ENCODE results near the gene TP53I13.

The TP53I13 gene

GRCh38 chr17:29567554-29568330, 759 bp upstream of the TP53I13 start:
- H3K4me3 ChIP-seq (replicated peaks; ENCODE audit: low read depth, low read length): peak overlapping the region; percentile 70
- TF ChIP-seq, protein P1, sequence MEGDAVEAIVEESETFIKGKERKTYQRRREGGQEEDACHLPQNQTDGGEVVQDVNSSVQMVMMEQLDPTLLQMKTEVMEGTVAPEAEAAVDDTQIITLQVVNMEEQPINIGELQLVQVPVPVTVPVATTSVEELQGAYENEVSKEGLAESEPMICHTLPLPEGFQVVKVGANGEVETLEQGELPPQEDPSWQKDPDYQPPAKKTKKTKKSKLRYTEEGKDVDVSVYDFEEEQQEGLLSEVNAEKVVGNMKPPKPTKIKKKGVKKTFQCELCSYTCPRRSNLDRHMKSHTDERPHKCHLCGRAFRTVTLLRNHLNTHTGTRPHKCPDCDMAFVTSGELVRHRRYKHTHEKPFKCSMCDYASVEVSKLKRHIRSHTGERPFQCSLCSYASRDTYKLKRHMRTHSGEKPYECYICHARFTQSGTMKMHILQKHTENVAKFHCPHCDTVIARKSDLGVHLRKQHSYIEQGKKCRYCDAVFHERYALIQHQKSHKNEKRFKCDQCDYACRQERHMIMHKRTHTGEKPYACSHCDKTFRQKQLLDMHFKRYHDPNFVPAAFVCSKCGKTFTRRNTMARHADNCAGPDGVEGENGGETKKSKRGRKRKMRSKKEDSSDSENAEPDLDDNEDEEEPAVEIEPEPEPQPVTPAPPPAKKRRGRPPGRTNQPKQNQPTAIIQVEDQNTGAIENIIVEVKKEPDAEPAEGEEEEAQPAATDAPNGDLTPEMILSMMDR (IDR thresholded peaks at IDR 0.05; ENCODE audit: low read length, missing control alignments): peak; percentile 19
- no peak for DNase-seq (ENCODE audit: low read depth)

DNA sequence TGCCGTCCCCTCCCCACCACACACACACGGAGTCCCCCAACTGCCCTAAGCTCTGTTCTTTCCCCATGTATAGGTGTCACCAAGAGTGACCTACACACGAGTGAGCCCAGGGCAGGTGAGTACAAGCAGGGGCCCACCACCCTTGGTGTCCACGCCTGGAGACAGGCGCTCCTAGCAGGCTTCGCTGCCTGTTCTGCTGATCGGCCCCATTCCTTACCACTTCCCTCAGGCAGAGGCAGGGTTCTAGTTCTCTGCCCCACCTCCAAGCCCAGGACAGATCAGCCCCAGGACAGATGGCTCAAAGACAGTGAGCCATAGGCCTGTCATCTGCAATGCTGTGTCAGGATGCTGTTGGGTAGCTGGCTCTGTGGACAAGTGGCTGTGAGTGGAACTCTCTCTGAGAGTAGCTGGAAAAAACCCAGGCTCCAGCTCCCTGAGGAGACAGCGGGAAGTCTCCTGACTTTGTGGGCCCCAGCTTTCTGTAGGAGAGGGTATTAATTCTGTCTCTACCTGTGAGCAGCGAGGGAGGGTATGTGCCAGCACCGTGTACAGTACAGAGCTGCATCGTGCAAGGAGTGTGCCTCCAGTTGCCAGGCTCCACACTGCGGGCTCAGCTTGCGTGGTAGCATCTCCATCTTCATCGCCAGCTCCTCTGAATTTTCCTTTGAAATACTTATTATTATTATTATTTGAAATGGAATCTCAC, 897 bp downstream of the TP53I13 start:
- no peak for DNase-seq (ENCODE audit: low read depth)
- H3K4me3 ChIP-seq (replicated peaks; ENCODE audit: low read depth, low read length): peak overlapping the region; percentile 70
- TF ChIP-seq, protein P1 (IDR thresholded peaks at IDR 0.05; ENCODE audit: low read length, missing control alignments): no peak

DNA sequence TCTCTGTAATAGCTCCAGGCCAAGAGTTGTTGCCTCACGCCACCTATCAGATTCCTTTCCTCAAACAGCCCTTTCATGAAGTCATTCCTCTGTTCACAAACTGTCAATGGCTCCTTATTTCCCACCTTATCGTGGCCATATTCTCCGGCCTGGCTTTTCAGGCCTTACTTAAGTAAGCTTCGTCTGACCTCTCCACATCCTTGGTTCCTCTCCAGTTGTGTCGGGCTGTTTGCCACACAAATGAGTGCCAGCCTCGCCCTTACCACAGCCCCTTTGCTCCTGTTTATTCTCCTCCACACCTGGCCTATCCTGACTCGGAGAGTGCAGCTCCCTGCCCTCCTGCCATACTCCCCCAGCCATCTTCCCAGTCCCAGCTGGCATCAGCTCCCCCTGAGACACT, 2.0 kb downstream of the TP53I13 start:
- TF ChIP-seq, protein P1 (IDR thresholded peaks at IDR 0.05; ENCODE audit: low read length, missing control alignments): no peak
- DNase-seq (ENCODE audit: low read depth): no peak

GRCh38 chr17:29571486-29571882, 3.0 kb downstream of the TP53I13 start:
- no peak overlapping the region for H3K4me3 ChIP-seq (replicated peaks; ENCODE audit: low read depth, low read length)
- DNase-seq (ENCODE audit: low read depth): no peak

More for the DNA sequence above, 2.0 kb downstream of the TP53I13 start:
- H3K4me3 ChIP-seq (replicated peaks; ENCODE audit: low read depth, low read length): no peak overlapping the region

GRCh38 chr17:29571883-29572681, 3.6 kb downstream of the TP53I13 start:
- DNase-seq (ENCODE audit: low read depth): no peak
- H3K4me3 ChIP-seq (replicated peaks; ENCODE audit: low read depth, low read length): no peak overlapping the region
- TF ChIP-seq, protein P1 (IDR thresholded peaks at IDR 0.05; ENCODE audit: low read length, missing control alignments): no peak

More at GRCh38 chr17:29571486-29571882, 3.0 kb downstream of the TP53I13 start:
- TF ChIP-seq, protein P1 (IDR thresholded peaks at IDR 0.05; ENCODE audit: low read length, missing control alignments): no peak

- H3K4me3 ChIP-seq (replicated peaks; ENCODE audit: low read depth, low read length): no peak overlapping the region
- TF ChIP-seq, protein P1 (IDR thresholded peaks at IDR 0.05; ENCODE audit: low read length, missing control alignments): peak; percentile 45
- DNase-seq (ENCODE audit: low read depth): peak; percentile 59
These were observed 4.4 kb downstream of the TP53I13 start for GRCh38 chr17:29572691-29573557.

All from fibroblast of pulmonary artery (primary cell).